ENCODE measurements around the gene PCDHGB7. TPM values are rescaled to one million over a fixed set of nuclear protein-coding genes. Genes with fewer than 3 reads are reported as not detected.
"Not testable (repeated sequence)": the region's sequence is repeated elsewhere in the genome, so short reads cannot be mapped to it uniquely, and the experiment has no call there.

The PCDHGB7 gene
- total RNA-seq, 1 donor from 2014 or later: 10.2 TPM

DNA sequence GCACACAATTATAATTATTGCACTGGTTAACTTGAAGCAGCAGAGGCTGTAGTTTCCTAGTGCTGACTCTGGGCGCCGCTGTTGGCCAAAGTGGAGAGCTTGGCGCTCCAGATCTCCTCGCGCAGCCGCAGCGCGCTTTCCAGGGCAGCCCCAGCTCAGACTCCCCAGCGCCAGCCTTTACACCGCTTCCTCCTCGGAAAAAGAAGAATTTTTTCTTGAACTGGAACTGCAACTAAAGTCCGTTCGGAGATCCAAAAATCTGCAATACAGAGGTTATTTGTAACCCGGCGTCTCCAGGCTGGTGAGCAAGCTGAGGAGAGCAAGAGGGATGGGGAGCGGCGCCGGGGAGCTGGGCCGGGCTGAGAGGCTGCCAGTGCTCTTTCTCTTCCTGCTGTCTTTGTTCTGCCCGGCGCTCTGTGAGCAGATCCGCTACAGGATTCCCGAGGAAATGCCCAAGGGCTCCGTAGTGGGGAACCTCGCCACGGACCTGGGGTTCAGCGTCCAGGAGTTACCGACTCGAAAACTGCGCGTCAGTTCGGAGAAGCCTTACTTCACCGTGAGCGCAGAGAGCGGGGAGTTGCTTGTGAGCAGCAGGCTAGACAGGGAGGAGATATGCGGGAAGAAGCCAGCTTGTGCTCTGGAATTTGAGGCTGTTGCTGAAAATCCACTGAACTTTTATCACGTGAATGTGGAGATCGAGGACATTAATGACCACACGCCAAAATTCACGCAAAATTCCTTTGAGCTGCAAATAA lies 29.7 kb upstream of the PCDHGB7 start, which contains the start of gene PCDHGB4:
PCDHGB4 (plus strand) TSS at position 142 of the 755 bp plus-strand sequence; CDS start at position 329, 187 bp downstream.
- H3K27ac ChIP-seq; H3K4me1 ChIP-seq; DNase-seq (ENCODE audit: low spot score in 2 of 2); H3K36me3 ChIP-seq; intact Hi-C loops (cut with DNase I); H3K27me3 ChIP-seq: not testable (repeated sequence)
- H3K9me3 ChIP-seq: peaks cover 82 to 97% of the 10 kb centered on the region in 2 donors
- H3K4me3 ChIP-seq: peak within 1 kb of the TSS in 1 of 2 donors; percentile 23
- TF ChIP-seq CTCF (IDR thresholded peaks at IDR 0.05): peak in 2 of 3 experiments; percentile 14 to 15

- Histone ChIP-seq H3K27me3 (no peaks in the 10 kb centered on the region), H3K4me3 (peak overlapping the region in 1 of 2 donors; percentile 23), H3K9me3 (peaks cover 83 to 97% of the 10 kb centered on the region in 2 donors), H3K27ac (no peak overlapping the region), H3K36me3 (peaks cover 0 to 9% of the 10 kb centered on the region in 2 donors), H3K4me1 (no peaks in the 10 kb centered on the region)
- no peak for DNase-seq (ENCODE audit: low spot score in 2 of 2)
- TF ChIP-seq CTCF (IDR thresholded peaks at IDR 0.05): no peak
- intact Hi-C loops (cut with DNase I): no loop called here
Observed at GRCh38 chr5:141388661-141389060, 28.8 kb upstream of the PCDHGB7 start.

DNA sequence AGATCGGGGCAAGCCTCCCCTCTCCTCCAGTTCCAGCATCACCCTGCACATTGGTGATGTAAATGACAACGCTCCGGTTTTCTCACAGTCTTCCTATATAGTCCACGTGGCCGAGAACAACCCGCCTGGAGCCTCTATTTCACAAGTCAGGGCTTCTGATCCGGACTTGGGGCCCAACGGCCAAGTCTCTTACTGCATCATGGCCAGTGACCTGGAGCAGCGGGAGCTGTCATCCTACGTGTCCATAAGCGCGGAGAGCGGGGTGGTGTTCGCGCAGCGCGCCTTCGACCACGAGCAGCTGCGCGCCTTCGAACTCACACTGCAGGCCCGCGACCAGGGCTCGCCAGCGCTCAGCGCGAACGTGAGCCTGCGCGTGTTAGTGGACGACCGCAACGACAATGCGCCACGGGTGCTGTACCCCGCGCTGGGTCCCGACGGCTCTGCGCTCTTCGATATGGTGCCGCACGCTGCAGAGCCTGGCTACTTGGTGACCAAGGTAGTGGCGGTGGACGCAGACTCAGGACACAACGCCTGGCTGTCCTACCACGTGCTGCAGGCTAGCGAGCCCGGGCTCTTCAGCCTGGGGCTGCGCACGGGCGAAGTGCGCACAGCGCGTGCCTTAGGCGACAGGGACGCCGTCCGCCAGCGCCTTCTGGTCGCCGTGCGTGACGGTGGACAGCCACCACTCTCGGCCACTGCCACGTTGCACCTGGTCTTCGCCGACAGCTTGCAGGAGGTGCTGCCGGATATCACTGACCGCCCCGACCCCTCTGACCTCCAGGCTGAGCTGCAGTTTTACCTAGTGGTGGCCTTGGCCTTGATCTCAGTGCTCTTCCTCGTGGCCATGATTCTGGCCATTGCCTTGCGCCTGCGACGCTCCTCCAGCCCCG lies 28.1 kb upstream of the PCDHGB7 start:
- Histone ChIP-seq H3K4me1 (no peaks in the 10 kb centered on the region), H3K36me3 (peaks cover 0 to 9% of the 10 kb centered on the region in 2 donors), H3K4me3 (no peak overlapping the region), H3K27ac (no peak overlapping the region), H3K27me3 (no peaks in the 10 kb centered on the region), H3K9me3 (peaks cover 83 to 97% of the 10 kb centered on the region in 2 donors)
- no peak for DNase-seq (ENCODE audit: low spot score in 2 of 2)
- intact Hi-C loops (cut with DNase I): no loop called here
- no peak for TF ChIP-seq CTCF (IDR thresholded peaks at IDR 0.05)

DNA sequence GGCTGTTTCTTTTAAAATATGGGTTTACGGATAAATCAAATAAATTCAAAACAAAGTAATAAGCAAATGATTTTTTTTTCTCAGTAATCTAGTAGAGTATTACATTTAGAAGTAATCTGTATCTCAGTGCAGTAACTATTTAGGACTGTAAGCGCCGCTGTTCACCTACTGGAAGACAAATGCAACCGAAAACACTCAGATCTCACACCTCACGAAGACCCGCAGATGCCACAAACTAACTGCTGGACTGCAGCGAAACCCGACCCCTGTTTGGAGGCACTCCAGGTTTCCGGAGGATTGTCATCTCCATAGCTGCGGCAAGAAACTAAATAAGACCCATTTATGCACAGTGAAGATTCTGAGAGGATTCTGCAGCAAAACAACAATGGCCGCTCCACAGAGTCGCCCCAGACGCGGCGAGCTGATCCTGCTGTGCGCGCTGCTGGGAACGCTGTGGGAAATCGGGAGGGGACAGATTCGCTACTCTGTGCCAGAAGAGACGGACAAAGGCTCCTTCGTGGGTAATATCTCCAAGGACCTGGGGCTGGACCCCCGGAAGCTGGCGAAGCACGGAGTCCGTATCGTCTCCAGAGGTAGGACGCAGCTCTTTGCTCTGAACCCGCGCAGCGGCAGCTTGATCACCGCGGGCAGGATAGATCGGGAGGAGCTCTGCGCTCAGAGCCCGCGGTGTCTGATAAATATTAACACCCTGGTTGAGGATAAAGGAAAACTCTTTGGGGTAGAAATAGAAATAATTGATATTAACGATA lies 24.9 kb upstream of the PCDHGB7 start, which contains the start of gene PCDHGA8:
PCDHGA8 (plus strand) TSS at position 205 of the 770 bp plus-strand sequence; CDS start at position 386, 181 bp downstream.
- Histone ChIP-seq H3K36me3 (peaks cover 0 to 9% of the 10 kb centered on the region in 2 donors), H3K4me1 (no peaks in the 10 kb centered on the region), H3K27ac (no peak within 1 kb of the TSS), H3K9me3 (peaks cover 78 to 97% of the 10 kb centered on the region in 2 donors), H3K27me3 (no peaks in the 10 kb centered on the region), H3K4me3 (no peak within 1 kb of the TSS)
- intact Hi-C loops (cut with DNase I): no loop called here
- TF ChIP-seq CTCF (IDR thresholded peaks at IDR 0.05): no peak
- DNase-seq (ENCODE audit: low spot score in 2 of 2): no peak

GRCh38 chr5:141393267-141393666 lies 24.2 kb upstream of the PCDHGB7 start:
- intact Hi-C loops (cut with DNase I): no loop called here
- Histone ChIP-seq H3K27me3 (no peaks in the 10 kb centered on the region), H3K27ac (no peak overlapping the region), H3K4me1 (no peaks in the 10 kb centered on the region), H3K4me3 (no peak overlapping the region), H3K36me3 (peaks cover 0 to 9% of the 10 kb centered on the region in 2 donors), H3K9me3 (peaks cover 78 to 97% of the 10 kb centered on the region in 2 donors)
- no peak for DNase-seq (ENCODE audit: low spot score in 2 of 2)
- no peak for TF ChIP-seq CTCF (IDR thresholded peaks at IDR 0.05)

DNA sequence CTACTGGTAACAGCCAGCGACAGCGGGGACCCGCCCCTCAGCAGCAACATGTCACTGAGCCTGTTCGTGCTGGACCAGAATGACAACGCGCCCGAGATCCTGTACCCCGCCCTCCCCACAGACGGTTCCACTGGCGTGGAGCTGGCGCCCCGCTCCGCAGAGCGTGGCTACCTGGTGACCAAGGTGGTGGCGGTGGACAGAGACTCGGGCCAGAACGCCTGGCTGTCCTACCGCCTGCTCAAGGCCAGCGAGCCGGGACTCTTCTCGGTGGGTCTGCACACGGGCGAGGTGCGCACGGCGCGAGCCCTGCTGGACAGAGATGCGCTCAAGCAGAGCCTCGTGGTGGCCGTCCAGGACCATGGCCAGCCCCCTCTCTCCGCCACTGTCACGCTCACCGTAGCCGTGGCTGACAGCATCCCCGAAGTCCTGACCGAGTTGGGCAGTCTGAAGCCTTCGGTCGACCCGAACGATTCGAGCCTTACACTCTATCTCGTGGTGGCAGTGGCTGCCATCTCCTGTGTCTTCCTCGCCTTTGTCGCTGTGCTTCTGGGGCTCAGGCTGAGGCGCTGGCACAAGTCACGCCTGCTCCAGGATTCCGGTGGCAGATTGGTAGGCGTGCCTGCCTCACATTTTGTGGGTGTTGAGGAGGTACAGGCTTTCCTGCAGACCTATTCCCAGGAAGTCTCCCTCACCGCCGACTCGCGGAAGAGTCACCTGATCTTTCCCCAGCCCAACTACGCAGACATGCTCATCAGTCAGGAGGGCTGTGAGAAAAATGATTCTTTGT lies 22.9 kb upstream of the PCDHGB7 start:
- H3K27me3 ChIP-seq; H3K4me3 ChIP-seq; H3K36me3 ChIP-seq; H3K27ac ChIP-seq; DNase-seq (ENCODE audit: low spot score in 2 of 2); intact Hi-C loops (cut with DNase I); H3K4me1 ChIP-seq: not testable (repeated sequence)
- H3K9me3 ChIP-seq: peaks cover 77 to 97% of the 10 kb centered on the region in 2 donors

Data from ascending aorta (tissue), 2 donors.